Measurements from ENCODE around the gene ATP23. TPM values are rescaled to one million over a fixed set of nuclear protein-coding genes. Genes with fewer than 3 reads are reported as not detected.

The ATP23 gene
- total and polyA plus RNA-seq, 2 donors (not counting 3 experiments of a cell fraction or from before 2014, with no cell fraction given), result 5.9 to 9.0 TPM

GRCh38 chr12:57904426-57904825 is 36.9 kb upstream of the ATP23 start:
- Histone ChIP-seq H3K9ac (replicated peaks; ENCODE audit: extremely low read depth, insufficient read depth, low read length) (no peak overlapping the region), H3K9me3 (replicated peaks; ENCODE audit: control insufficient read depth, insufficient read depth, low read length) (no peaks in the 10 kb centered on the region), H3K4me3 (replicated peaks in 1 of 3; ENCODE audit: insufficient read depth in 1 of 3, low read depth in 1 of 3, low read length in 3 of 3) (no peak overlapping the region), H3K27me3 (ENCODE audit: control insufficient read depth in 2 of 2, insufficient read depth in 2 of 2, low read length in 2 of 2) (peaks cover 12 to 13% of the 10 kb centered on the region in 2 experiments), H4K20me1 (replicated peaks; ENCODE audit: control insufficient read depth, extremely low read depth, insufficient read depth, low read length) (no peaks in the 10 kb centered on the region), H3K4me1 (ENCODE audit: control insufficient read depth, extremely low read depth, insufficient read depth, low read length) (peaks cover 2% of the 10 kb centered on the region), H3K4me2 (ENCODE audit: insufficient read depth, low read length) (no peak overlapping the region), H3K27ac (ENCODE audit: insufficient read depth, low read depth, low read length) (no peak overlapping the region), H3K9me1 (replicated peaks; ENCODE audit: control insufficient read depth, extremely low read depth, insufficient read depth, low read length) (no peaks in the 10 kb centered on the region), H2AFZ (ENCODE audit: low read depth, low read length) (no peak overlapping the region), H3K36me3 (ENCODE audit: control insufficient read depth in 2 of 2, extremely low read depth in 1 of 2, insufficient read depth in 2 of 2, low read length in 2 of 2) (no peaks in the 10 kb centered on the region), H3K79me2 (ENCODE audit: control insufficient read depth, insufficient read depth, low read length) (no peaks in the 10 kb centered on the region)
- FAIRE-seq, result no peak
- ChIA-PET POLR2A (no interaction called here), CTCF (interaction anchor here (0.7 to 4.2 kb wide), 10 partner anchors 7 to 321 kb away, joined by 3 to 44 read pairs (median 8); partner anchors contain the start of gene CTDSP2)
- dilution Hi-C loops (cut with MboI; ENCODE audit: extremely low pct_ligation_motif_present, low sequenced_read_pairs) (no loop called here), intact Hi-C loops (cut with micrococcal nuclease) (no loop called here)
- no peak for DNase-seq (ENCODE audit: low read depth, low spot score)
- no TSS peak for BruUV-seq (replicated peaks)
- TF ChIP-seq POLR2A (IDR thresholded peaks at IDR 0.05; ENCODE audit: low read depth, low read length), result no peak
- TF ChIP-seq MAX (IDR thresholded peaks at IDR 0.05; ENCODE audit: insufficient read depth, insufficient read length), result no peak
- no peak for TF ChIP-seq EZH2 (IDR thresholded peaks at IDR 0.05; ENCODE audit: borderline replicate concordance, low read depth, low read length, severe bottlenecking)
- no peak for TF ChIP-seq GATA2 (IDR thresholded peaks at IDR 0.05; ENCODE audit: insufficient read depth, insufficient read length, low read depth, low read length)
- no peak for TF ChIP-seq JUN (IDR thresholded peaks at IDR 0.05; ENCODE audit: borderline replicate concordance, insufficient read depth, insufficient read length, low read depth)
- no peak for TF ChIP-seq POLR2AphosphoS5 (IDR thresholded peaks at IDR 0.05; ENCODE audit: insufficient read depth, low read depth, low read length)
- no peak for TF ChIP-seq FOS (IDR thresholded peaks at IDR 0.05; ENCODE audit: borderline replicate concordance, insufficient read depth, low read length)
- TF ChIP-seq MYC (IDR thresholded peaks at IDR 0.05; ENCODE audit: low read depth, low read length), result no peak
- TF ChIP-seq, protein P1, sequence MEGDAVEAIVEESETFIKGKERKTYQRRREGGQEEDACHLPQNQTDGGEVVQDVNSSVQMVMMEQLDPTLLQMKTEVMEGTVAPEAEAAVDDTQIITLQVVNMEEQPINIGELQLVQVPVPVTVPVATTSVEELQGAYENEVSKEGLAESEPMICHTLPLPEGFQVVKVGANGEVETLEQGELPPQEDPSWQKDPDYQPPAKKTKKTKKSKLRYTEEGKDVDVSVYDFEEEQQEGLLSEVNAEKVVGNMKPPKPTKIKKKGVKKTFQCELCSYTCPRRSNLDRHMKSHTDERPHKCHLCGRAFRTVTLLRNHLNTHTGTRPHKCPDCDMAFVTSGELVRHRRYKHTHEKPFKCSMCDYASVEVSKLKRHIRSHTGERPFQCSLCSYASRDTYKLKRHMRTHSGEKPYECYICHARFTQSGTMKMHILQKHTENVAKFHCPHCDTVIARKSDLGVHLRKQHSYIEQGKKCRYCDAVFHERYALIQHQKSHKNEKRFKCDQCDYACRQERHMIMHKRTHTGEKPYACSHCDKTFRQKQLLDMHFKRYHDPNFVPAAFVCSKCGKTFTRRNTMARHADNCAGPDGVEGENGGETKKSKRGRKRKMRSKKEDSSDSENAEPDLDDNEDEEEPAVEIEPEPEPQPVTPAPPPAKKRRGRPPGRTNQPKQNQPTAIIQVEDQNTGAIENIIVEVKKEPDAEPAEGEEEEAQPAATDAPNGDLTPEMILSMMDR (IDR thresholded peaks at IDR 0.05; ENCODE audit: extremely low read depth in 1 of 2, insufficient read depth in 1 of 2, low read depth in 1 of 2, low read length in 2 of 2), result no peak

Data from endothelial cell of umbilical vein (primary cell).